Smooth muscle cell (in vitro differentiated cells): Measurements from ENCODE around the gene RPL37A. TPM values are rescaled to one million over a fixed set of nuclear protein-coding genes. Genes with fewer than 3 reads are reported as not detected.

Experiments
- DNase-seq: peaks from one replicate; lab custom pipeline; 2025; ENCODE audit not compliant: unreplicated experiment; lab: John Stamatoyannopoulos, UW
- H2AFZ ChIP-seq: fragments of 200-600 bp; sonication (generic); 2 replicates; pipeline ENCODE4 v1.6.0; 2016; ENCODE audit warnings: antibody characterized with exemption, low read depth, mild to moderate bottlenecking
- H3F3A ChIP-seq: fragments of 200-600 bp; sonication (generic); 2 replicates; pipeline ENCODE4 v1.6.0; 2017; ENCODE audit warnings: antibody characterized with exemption, low read depth
- H3K27ac ChIP-seq: fragments of 200-600 bp; sonication (generic); 2 replicates; pipeline ENCODE4 v1.5.1; 2016; ENCODE audit warnings: low read depth, mild to moderate bottlenecking
- H3K27me3 ChIP-seq: fragments of 200-600 bp; sonication (generic); 2 replicates; pipeline ENCODE4 v1.6.1; 2016; ENCODE audit warnings: low read depth, mild to moderate bottlenecking
- H3K36me3 ChIP-seq: fragments of 200-600 bp; sonication (generic); 2 replicates; pipeline ENCODE4 v1.5.1; 2016; ENCODE audit warnings: low read depth
- H3K4me1 ChIP-seq: fragments of 200-600 bp; sonication (generic); 2 replicates; pipeline ENCODE4 v1.5.1; 2016; ENCODE audit warnings: low read depth
- H3K4me2 ChIP-seq: fragments of 200-600 bp; sonication (generic); 2 replicates; pipeline ENCODE4 v1.6.0; 2016; ENCODE audit warnings: mild to moderate bottlenecking
- H3K4me3 ChIP-seq: fragments of 200-600 bp; sonication (generic); 2 replicates; pipeline ENCODE4 v1.5.1; 2016; ENCODE audit warnings: mild to moderate bottlenecking
- H3K79me2 ChIP-seq: fragments of 200-600 bp; sonication (generic); 2 replicates; pipeline ENCODE4 v1.6.0; 2016; ENCODE audit warnings: low read depth, mild to moderate bottlenecking
- H3K9ac ChIP-seq: fragments of 200-600 bp; sonication (generic); 2 replicates; pipeline ENCODE4 v1.6.0; 2016; ENCODE audit warnings: low read depth
- H3K9me3 ChIP-seq: fragments of 200-600 bp; sonication (generic); replicated peaks from 2 replicates; pipeline ENCODE4 v1.5.1; 2016; ENCODE audit warnings: low read depth
- H4K20me1 ChIP-seq: fragments of 200-600 bp; sonication (generic); 2 replicates; pipeline ENCODE4 v1.6.0; 2016; ENCODE audit warnings: low read depth
- WGBS: methylation state at CpG from one replicate; pipeline ENCODE4 v1.1.7; 2016; ENCODE audit warnings: low lambda C conversion rate; 5-methylcytosine and 5-hydroxymethylcytosine counted together
- polyA plus RNA-seq: library from polyadenylated mRNA; unstranded; fragments of >200 nt; fragmentation: Nextera tagmentation; extraction: Ambion mirVana; gene quantifications from 2 replicates; pipeline ENCODE4 v1.2.1, GENCODE V29; 2016
- total RNA-seq: library from RNA; depleted of rRNA; stranded (reverse); fragments of >200 nt; gene quantifications from 2 replicates; pipeline ENCODE4 v1.2.3, GENCODE V29; 2014
- TF ChIP-seq, protein P1 (sequence below): fragments of 200-600 bp; sonication (generic); IDR thresholded peaks from 2 replicates; pipeline ENCODE4 v1.5.1; 2017; ENCODE audit warnings: borderline replicate concordance, mild to moderate bottlenecking, antibody characterized with exemption; ENCODE audit not compliant: insufficient read depth, poor library complexity, severe bottlenecking

The RPL37A gene
- total and polyA plus RNA-seq, 2 experiments from 2014 or later = 1,221 to 1,842 TPM

- Histone ChIP-seq H3K4me2 (no peak overlapping the region), H3K4me1 (no peaks in the 10 kb centered on the region), H3K9ac (no peak overlapping the region), H3F3A (no peaks in the 10 kb centered on the region), H3K4me3 (no peak overlapping the region), H2AFZ (no peak overlapping the region), H3K79me2 (no peaks in the 10 kb centered on the region), H3K36me3 (peaks cover 35% of the 10 kb centered on the region), H3K27me3 (no peaks in the 10 kb centered on the region), H4K20me1 (no peaks in the 10 kb centered on the region), H3K9me3 (no peaks in the 10 kb centered on the region), H3K27ac (no peak overlapping the region)
- TF ChIP-seq, protein P1, sequence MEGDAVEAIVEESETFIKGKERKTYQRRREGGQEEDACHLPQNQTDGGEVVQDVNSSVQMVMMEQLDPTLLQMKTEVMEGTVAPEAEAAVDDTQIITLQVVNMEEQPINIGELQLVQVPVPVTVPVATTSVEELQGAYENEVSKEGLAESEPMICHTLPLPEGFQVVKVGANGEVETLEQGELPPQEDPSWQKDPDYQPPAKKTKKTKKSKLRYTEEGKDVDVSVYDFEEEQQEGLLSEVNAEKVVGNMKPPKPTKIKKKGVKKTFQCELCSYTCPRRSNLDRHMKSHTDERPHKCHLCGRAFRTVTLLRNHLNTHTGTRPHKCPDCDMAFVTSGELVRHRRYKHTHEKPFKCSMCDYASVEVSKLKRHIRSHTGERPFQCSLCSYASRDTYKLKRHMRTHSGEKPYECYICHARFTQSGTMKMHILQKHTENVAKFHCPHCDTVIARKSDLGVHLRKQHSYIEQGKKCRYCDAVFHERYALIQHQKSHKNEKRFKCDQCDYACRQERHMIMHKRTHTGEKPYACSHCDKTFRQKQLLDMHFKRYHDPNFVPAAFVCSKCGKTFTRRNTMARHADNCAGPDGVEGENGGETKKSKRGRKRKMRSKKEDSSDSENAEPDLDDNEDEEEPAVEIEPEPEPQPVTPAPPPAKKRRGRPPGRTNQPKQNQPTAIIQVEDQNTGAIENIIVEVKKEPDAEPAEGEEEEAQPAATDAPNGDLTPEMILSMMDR = no peak
- DNase-seq = no peak
- WGBS = 98% methylated on average over 4 of the region's 4 CpGs
These were observed 44.6 kb upstream of the RPL37A start for GRCh38 chr2:216453955-216454614.

DNA sequence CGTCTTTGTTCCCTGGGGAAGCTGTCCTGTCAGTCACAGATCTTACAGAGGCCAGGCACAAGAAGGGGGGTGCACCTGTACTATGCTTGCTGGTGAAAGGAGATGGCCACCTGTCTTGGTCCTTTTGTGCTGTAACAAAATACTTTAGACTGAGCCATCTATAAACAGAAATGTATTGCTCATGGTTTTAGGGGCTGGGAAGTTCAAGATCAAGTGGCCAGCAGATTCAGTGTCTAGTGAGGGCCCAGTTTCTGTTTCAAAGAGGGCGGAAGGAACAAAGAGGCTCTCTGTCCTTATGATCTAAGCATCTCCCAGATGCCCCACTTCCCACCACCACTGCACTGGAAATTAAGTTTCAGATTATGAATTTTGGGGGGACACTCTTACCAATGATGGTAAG, 35.5 kb upstream of the RPL37A start:
- H4K20me1 ChIP-seq = no peaks in the 10 kb centered on the region
- H3K4me3 ChIP-seq = no peak overlapping the region
- WGBS = 81% methylated on average over 2 of the region's 2 CpGs
- H3F3A ChIP-seq = no peaks in the 10 kb centered on the region
- no peak overlapping the region for H3K4me2 ChIP-seq
- no peak overlapping the region for H2AFZ ChIP-seq
- H3K9me3 ChIP-seq = no peaks in the 10 kb centered on the region
- no peak overlapping the region for H3K27ac ChIP-seq
- no peaks in the 10 kb centered on the region for H3K4me1 ChIP-seq
- no peaks in the 10 kb centered on the region for H3K79me2 ChIP-seq
- no peaks in the 10 kb centered on the region for H3K36me3 ChIP-seq
- TF ChIP-seq, protein P1 = no peak
- H3K9ac ChIP-seq = no peak overlapping the region
- no peak for DNase-seq
- no peaks in the 10 kb centered on the region for H3K27me3 ChIP-seq

- 64% methylated on average over 6 of the region's 6 CpGs for WGBS
- no peak overlapping the region for H2AFZ ChIP-seq
- no peaks in the 10 kb centered on the region for H3K9me3 ChIP-seq
- no peak overlapping the region for H3K9ac ChIP-seq
- H3K27ac ChIP-seq = no peak overlapping the region
- no peaks in the 10 kb centered on the region for H3K79me2 ChIP-seq
- no peak overlapping the region for H3K4me3 ChIP-seq
- TF ChIP-seq, protein P1 = no peak
- H3K36me3 ChIP-seq = no peaks in the 10 kb centered on the region
- DNase-seq = no peak
- H3K4me1 ChIP-seq = no peaks in the 10 kb centered on the region
- no peaks in the 10 kb centered on the region for H3F3A ChIP-seq
- H3K27me3 ChIP-seq = no peaks in the 10 kb centered on the region
- H3K4me2 ChIP-seq = no peak overlapping the region
- no peaks in the 10 kb centered on the region for H4K20me1 ChIP-seq
These were observed 34.4 kb upstream of the RPL37A start for GRCh38 chr2:216464104-216464720.
